A673 (cell line): Measurements from ENCODE around the gene IL12A. TPM values are rescaled to one million over a fixed set of nuclear protein-coding genes. Genes with fewer than 3 reads are reported as not detected.

Experiments
- BruUV-seq: library from RNA; stranded (reverse); fragments of 400-500 nt; replicated peaks from 2 replicates; lab custom pipeline; 2021; lab: Mats Ljungman, UMichigan
- CTCF ChIA-PET: fragments of 300-600 bp; sonication (Branson Sonifier 250); formaldehyde crosslinking; loops from one replicate; lab custom pipeline; 2022; ENCODE audit warnings: antibody characterized with exemption; lab: Charles Lee
- POLR2A ChIA-PET: fragments of 300-600 bp; sonication (Branson Sonifier 250); formaldehyde crosslinking; loops from one replicate; lab custom pipeline; 2022; ENCODE audit warnings: antibody characterized with exemption; ENCODE audit not compliant: low non-redundant PET; lab: Charles Lee
- DNase-seq: peaks from one replicate; pipeline ENCODE4 v3.0.0-alpha.2; 2015; ENCODE audit warnings: low spot score
- H3K27ac ChIP-seq: fragments of 200-600 bp; sonication (generic); 2 replicates; pipeline ENCODE4 v1.5.1; 2016; ENCODE audit warnings: mixed run types, low read depth, mild to moderate bottlenecking, mixed read lengths, antibody characterized with exemption, low read length; ENCODE audit not compliant: poor library complexity, severe bottlenecking
- H3K27me3 ChIP-seq: fragments of 200-600 bp; sonication (generic); replicated peaks from 2 replicates; pipeline ENCODE4 v1.6.1; 2017; ENCODE audit warnings: mixed run types, low read depth, mild to moderate bottlenecking, mixed read lengths, antibody characterized with exemption, low read length; ENCODE audit not compliant: insufficient read depth, poor library complexity
- H3K36me3 ChIP-seq: fragments of 200-600 bp; sonication (generic); 2 replicates; pipeline ENCODE4 v1.6.1; 2016; ENCODE audit warnings: mixed run types, mild to moderate bottlenecking, mixed read lengths, antibody characterized with exemption, low read length; ENCODE audit not compliant: insufficient read depth, poor library complexity, severe bottlenecking
- H3K4me1 ChIP-seq: fragments of 200-600 bp; sonication (generic); 2 replicates; pipeline ENCODE4 v1.6.1; 2017; ENCODE audit warnings: mixed run types, mild to moderate bottlenecking, mixed read lengths, antibody characterized with exemption, low read length; ENCODE audit not compliant: insufficient read depth, poor library complexity, severe bottlenecking
- H3K4me3 ChIP-seq: fragments of 200-600 bp; sonication (generic); 2 replicates; pipeline ENCODE4 v1.5.1; 2016; ENCODE audit warnings: low read depth, mixed run types, mild to moderate bottlenecking, mixed read lengths, low read length; ENCODE audit not compliant: poor library complexity, severe bottlenecking
- H3K9me3 ChIP-seq: fragments of 200-600 bp; sonication (generic); 2 replicates; pipeline ENCODE4 v1.6.1; 2016; ENCODE audit warnings: mixed run types, low read depth, mild to moderate bottlenecking, mixed read lengths, antibody characterized with exemption, low read length; ENCODE audit not compliant: poor library complexity, severe bottlenecking
- EZH2 ChIP-seq: fragments of 200-600 bp; sonication (generic); IDR thresholded peaks from 2 replicates; pipeline ENCODE4 v1.6.1; 2017; ENCODE audit warnings: borderline replicate concordance, low read depth, mild to moderate bottlenecking, mixed read lengths, antibody characterized with exemption, low read length; ENCODE audit not compliant: poor library complexity, severe bottlenecking
- intact Hi-C: fragments of 100-400 bp; cut with micrococcal nuclease; formaldehyde crosslinking; loops from one replicate; pipeline ENCODE4 v1.10.0; 2022; ENCODE audit not compliant: unreplicated experiment
- total RNA-seq: library from RNA; stranded (reverse); gene quantifications from 2 replicates; pipeline ENCODE4 v1.2.3, GENCODE V29; 2021
- TF ChIP-seq, protein P1 (sequence below): fragments of 300-800, 200-600 bp; sonication (generic); conservative IDR thresholded peaks from 2 replicates; pipeline ENCODE4 v1.5.1; 2017; ENCODE audit warnings: low read depth, mild to moderate bottlenecking, antibody characterized with exemption, low read length, moderate library complexity, mixed read lengths

IL12A gene
- total RNA-seq, 1 experiment from 2014 or later: not detected

- CTCF ChIA-PET: interaction anchor here (1.5 kb wide), 1 partner anchor 29 kb away, joined by 5 read pairs; the partner anchor contains the start of gene IL12A
- H3K4me1 ChIP-seq: no peaks in the 10 kb centered on the region
- H3K27ac ChIP-seq: no peak overlapping the region
- POLR2A ChIA-PET: no interaction called here
- intact Hi-C loops: no loop called here
- TF ChIP-seq EZH2: no peak
- TF ChIP-seq, protein P1, sequence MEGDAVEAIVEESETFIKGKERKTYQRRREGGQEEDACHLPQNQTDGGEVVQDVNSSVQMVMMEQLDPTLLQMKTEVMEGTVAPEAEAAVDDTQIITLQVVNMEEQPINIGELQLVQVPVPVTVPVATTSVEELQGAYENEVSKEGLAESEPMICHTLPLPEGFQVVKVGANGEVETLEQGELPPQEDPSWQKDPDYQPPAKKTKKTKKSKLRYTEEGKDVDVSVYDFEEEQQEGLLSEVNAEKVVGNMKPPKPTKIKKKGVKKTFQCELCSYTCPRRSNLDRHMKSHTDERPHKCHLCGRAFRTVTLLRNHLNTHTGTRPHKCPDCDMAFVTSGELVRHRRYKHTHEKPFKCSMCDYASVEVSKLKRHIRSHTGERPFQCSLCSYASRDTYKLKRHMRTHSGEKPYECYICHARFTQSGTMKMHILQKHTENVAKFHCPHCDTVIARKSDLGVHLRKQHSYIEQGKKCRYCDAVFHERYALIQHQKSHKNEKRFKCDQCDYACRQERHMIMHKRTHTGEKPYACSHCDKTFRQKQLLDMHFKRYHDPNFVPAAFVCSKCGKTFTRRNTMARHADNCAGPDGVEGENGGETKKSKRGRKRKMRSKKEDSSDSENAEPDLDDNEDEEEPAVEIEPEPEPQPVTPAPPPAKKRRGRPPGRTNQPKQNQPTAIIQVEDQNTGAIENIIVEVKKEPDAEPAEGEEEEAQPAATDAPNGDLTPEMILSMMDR: no peak
- no TSS peak for BruUV-seq
- H3K36me3 ChIP-seq: no peaks in the 10 kb centered on the region
- H3K4me3 ChIP-seq: no peak overlapping the region
- H3K27me3 ChIP-seq: no peaks in the 10 kb centered on the region
- DNase-seq: no peak
- H3K9me3 ChIP-seq: no peaks in the 10 kb centered on the region
Observed at GRCh38 chr3:160016972-160017371, 28.3 kb downstream of the IL12A start.

DNA sequence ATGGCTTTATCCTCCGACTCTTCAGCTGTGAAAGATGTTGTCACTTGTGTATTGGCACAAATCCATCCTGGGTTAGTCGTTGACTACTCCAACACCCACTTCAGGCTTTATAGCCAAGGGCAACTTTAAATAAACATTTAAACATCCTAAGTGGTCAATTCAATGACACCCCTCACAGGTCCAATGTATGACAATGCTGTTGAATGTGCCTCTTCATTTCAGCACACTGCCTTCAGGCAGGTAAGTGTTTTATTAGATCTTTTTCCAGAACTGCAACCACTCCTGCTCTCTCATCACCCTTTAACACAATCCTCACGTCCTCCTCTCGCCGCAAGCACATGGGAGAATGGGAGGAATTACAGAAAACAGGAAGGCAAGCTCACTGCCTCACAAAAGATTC lies 30.3 kb downstream of the IL12A start:
- Histone ChIP-seq H3K36me3 (no peaks in the 10 kb centered on the region), H3K9me3 (no peaks in the 10 kb centered on the region), H3K4me3 (no peak overlapping the region), H3K27ac (no peak overlapping the region), H3K27me3 (no peaks in the 10 kb centered on the region), H3K4me1 (no peaks in the 10 kb centered on the region)
- TF ChIP-seq, protein P1: no peak
- TF ChIP-seq EZH2: no peak
- intact Hi-C loops: no loop called here
- ChIA-PET POLR2A (no interaction called here), CTCF (no interaction called here)
- no peak for DNase-seq
- no TSS peak for BruUV-seq

DNA sequence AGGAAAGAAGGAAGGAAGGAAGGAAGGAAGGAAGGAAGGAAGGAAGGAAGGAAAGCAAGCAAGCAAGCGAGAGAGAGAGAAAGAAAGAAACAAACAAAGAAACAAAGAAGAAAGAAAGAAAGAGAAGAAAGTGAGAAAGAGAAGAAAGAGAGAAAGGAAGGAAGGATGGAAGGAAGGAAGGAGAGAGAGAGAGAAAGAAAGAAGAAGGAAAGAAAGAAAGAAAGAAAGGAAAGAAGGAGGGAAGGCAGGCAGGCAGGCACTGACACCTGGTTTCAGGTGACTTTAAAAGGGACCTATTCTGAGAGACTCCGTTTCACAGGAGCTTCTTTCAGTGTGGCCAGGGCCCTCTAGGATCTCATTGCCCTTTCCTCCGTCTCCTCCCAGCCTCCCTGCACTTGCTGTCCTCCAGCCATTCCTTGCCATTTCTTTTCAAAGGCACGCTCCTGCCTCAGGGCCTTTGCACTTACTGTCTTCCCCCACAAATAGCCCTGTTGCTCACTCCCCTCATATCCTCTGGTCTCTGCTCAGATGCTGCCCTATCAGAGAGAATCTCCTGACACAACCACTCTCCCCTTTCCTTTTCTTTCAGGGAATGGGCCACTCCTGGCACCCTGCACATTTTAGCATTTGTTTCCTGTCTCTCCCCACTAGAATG lies 31.5 kb downstream of the IL12A start:
- Histone ChIP-seq H3K9me3 (no peaks in the 10 kb centered on the region), H3K36me3 (no peaks in the 10 kb centered on the region), H3K27ac (no peak overlapping the region), H3K27me3 (no peaks in the 10 kb centered on the region), H3K4me3 (no peak overlapping the region), H3K4me1 (no peaks in the 10 kb centered on the region)
- no peak for TF ChIP-seq EZH2
- TF ChIP-seq, protein P1: no peak
- ChIA-PET CTCF (no interaction called here), POLR2A (no interaction called here)
- no TSS peak for BruUV-seq
- DNase-seq: no peak
- intact Hi-C loops: no loop called here
